CD4-positive, alpha-beta T cell treated with Interleukin-2 at 100 ng/mL for 4 hours (primary cell): ENCODE measurements around the gene ARNT2.
A peak's percentile ranks its signal among the peaks of the same experiment; 100 is the strongest.

ENCODE experiments used
- DNase-seq: peaks from one replicate; pipeline ENCODE4 v3.0.0-alpha.2; 2020; ENCODE audit warnings: low spot score

ARNT2 gene

GRCh38 chr15:80411788-80412288 is 7.7 kb downstream of the ARNT2 start:
- no peak for DNase-seq

DNA sequence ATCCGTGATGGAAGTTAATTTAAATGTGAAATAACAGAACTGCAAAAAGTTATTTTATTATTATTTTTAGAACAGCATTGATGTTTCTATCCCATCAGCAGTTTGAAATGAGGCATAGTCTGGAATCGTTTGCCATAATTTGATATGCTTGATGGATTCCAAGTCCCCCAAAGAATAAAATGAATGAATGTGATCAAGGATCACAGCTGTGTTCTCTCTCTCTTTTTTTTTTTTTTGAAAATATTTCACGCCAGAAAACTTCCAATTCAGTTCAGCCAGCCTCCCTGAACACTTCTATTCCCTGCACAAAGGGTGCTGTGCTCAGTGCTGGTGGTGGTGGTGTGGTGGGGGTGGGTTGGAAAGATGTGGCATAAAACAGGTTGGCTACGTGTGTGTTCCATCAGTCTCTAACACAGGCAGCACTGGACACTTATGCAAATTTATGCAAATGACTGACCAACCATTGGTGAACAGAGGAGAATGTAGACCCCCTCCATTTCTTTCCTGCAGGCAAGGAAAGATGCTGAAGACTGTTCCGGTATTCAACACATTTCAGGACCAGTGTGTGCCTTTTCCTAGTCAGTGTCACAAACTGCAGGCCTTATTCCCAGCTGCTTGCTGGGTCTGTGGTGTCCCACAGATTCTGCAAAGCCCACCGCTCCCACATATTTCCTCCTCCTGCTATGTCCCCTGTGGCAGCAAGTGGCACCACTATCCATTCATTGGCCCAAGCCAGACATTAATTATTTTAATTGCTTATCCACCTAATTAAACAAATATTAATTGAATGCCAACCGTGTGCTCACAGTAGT is 10.6 kb downstream of the ARNT2 start:
- no peak for DNase-seq

GRCh38 chr15:80415358-80415670 is 11.1 kb downstream of the ARNT2 start:
- DNase-seq, result no peak

- DNase-seq, result no peak
Measured at GRCh38 chr15:80416702-80417101, 12.5 kb downstream of the ARNT2 start.

- peak; percentile 5 for DNase-seq
Measured at GRCh38 chr15:80418892-80419537, 14.8 kb downstream of the ARNT2 start.

GRCh38 chr15:80419546-80419945 is 15.4 kb downstream of the ARNT2 start:
- no peak for DNase-seq

DNA sequence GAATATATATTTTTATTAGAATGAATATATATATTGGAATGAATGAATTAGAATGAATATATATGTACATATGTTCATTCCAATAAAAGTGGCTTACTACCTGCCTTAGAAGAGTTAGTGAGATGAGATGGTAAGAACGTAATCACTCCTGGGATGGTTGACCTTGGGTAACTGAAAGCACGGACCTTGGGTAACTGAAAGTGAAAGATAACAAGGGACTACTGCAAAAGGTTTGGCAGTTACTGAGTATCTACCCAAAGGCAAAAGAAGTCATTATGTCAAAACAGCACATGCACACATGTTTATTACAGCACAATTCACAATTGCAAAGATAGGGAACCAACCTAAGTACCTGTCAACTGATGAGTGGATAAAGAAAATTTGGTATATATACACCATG is 16.5 kb downstream of the ARNT2 start:
- no peak for DNase-seq

DNA sequence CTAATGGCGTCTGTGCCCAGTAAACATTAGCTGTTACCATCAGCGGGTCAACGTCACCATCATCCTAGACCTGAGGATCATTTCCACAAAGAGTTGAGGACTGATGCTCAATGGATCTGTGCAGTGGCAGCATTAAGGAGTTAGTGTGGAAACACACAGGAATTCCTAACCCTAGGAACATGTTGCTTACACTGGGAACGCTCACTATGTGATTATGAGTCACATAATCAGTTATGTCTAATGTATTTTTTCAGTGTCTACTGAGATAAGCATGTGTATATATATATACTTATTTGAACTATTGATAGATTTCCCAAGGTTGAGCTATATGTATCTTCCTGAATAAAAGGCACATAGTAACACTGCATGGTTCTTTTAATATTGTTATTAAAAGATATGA is 19.0 kb downstream of the ARNT2 start:
- no peak for DNase-seq

- DNase-seq, result no peak
Measured at GRCh38 chr15:80424381-80424780, 20.2 kb downstream of the ARNT2 start.

DNA sequence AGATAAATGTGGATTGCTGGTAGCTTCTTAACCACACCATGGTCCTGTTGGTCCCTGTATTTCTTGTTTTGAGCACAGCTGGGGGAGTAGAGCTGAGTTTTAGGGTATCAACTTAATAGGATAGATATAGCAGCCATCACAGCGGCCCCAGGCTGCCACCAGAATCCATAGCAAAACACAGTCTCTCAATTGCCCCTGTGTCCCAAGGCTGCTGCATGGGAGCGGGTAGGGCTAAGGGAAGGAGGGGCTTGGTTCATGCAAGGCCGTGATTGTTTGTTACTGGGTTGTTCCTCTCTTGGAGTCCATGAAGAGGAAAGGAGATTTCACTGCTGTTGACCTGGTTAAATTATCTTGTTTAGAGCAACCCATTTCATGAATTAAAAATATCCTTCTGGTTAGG is 22.1 kb downstream of the ARNT2 start:
- DNase-seq, result no peak

DNA sequence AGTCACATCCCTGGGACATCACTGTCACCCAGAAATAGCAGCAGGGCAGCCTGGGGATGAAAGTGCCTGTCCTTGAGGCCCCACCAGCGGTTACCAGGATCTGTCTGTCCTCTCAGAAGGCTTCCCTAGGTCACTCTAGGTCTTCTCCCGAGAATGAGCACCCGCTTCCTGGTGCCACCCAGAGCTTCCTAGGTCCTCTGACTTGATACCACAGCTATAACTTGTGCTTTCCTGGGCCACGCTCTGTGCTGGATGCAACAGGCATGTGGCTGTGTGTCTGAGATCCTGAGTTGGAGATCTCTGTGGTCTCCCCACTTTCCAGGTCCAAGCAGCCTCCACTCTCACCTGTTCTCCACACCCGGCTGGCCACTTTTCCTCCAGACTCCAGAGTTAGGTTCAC is 25.8 kb downstream of the ARNT2 start:
- no peak for DNase-seq

DNA sequence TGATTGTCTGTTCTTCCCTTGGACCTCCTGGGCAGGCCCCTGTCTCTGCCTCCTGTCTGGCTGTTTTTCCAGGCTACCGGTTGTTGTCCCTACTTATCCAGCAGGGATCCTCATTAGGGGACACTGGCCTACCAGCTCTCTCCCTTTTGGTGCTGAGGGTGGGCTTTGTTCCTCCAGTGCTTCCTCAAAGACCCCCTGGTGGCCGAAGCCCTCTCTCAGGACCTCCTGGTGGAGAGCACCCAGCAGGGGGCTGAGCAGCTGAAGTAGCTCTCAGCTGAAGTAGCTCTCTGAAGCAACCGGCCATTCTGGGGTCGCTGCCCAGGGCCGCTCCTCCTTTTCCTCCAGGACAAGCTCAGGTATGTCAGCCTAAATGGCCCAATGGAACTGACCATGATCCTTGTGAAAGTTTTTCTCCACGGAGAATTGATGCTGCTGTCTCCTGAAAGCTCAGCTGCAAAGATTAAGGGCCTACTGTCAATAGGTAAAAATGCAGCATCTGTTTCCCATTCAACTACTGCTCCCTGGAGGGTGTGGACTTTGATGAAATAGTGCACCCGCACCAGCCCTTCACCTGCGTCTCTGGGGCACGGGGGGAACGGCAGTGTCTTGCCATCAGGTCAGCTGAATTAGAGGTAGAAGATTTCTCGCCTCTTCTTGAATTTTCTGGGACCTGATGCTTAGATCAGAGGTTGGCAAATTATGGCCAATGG is 27.6 kb downstream of the ARNT2 start:
- no peak for DNase-seq

DNA sequence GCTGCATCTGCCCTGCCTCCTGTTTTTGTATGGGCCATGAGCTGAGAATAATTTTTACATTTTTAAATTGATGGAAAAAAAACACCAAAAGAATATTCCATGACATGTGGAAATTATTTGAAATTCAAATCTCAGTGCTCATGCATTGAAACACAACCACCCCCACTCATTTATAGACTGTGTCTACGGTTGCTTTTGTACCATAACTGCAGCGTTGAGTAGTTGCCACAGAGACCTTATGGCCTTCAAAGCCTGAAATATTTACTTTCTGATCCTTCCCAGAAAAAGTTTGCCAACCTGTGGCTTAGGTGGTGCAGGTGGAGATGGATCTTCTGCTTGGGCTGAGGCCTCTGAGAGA is 28.1 kb downstream of the ARNT2 start:
- no peak for DNase-seq

DNA sequence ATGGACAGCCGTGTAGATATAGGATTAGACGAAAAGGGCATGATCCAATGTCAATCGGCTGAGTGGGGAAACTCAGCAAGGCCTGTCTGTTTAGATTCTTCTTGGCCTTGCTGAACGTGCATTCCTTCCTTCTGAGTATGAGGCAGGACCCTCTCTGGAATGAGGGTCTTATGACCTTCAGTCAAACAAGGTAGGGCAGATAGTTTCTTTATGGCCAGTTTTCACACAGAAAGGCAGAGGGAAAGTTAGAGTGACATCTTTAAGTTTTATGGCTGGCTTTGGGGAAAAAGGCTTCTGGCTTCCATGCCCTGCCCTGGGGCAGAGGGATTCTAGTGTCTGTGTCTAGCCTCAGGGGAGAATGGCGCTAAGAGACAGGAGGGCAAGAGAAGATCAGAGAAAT is 29.7 kb downstream of the ARNT2 start:
- DNase-seq, result no peak

DNA sequence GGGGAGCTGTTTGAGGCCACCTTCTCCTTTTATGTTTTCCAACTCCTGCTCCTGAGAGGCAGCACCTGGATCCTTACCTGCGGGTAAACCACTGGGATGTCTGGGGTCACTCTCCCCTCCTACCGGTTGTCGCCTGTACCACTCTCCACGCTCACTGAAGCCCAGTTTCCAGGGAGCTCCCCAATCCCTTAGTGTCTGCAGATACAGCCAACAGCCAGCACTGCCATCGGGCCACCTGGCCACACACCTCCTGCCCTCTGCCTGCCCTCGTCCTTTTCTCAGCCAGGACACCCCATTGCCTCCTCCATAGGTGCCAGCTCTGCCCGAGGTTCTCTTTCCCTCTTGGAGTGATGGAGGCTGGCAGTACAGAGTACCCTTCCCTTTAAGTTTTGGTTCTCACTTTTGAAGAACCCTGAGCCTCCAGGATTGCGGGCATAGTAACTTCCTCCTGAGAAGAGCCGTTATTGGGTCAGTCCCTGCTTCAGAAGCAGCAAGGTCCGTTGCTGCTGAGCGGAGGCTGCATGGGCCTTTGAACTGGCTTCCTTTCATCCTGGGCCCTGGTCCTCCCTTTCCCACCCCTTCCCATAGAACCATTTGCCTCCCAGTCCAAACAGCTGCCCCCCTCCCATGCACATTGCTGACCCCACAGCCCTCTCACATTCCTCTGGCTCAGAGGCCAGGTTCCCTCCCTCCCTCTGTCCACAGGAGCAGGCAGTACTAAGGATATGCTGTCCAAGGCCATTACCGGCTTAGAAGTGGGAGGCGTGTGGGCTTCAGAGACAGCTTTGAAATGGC is 30.9 kb downstream of the ARNT2 start:
- no peak for DNase-seq

GRCh38 chr15:80436511-80437307 is 32.5 kb downstream of the ARNT2 start:
- no peak for DNase-seq

DNA sequence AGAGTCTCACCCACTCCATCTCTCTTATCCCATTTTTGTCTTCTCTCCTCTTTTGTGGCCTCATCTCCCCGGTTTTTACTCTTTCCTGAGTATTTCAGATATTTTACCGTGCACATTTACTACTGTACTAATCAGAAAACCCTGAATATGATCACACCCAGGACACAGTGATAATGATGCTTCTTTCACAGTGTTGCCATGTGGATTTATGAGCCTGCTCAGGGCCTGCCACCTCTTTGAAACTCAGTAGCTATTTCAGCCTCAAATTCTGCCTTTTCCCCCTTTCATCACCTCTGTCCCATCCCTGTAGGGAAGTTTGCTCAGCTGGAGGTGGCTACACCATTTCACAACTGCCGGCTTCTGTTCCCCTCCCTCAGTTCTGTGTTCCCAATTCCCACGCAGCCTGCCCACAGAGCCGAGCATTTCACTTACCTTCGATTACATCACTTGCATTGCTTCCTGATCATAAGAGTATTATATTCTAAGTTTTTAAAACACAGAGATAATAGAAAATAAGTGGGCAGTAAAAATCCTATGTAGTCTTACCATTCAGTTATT is 33.2 kb downstream of the ARNT2 start:
- no peak for DNase-seq

DNA sequence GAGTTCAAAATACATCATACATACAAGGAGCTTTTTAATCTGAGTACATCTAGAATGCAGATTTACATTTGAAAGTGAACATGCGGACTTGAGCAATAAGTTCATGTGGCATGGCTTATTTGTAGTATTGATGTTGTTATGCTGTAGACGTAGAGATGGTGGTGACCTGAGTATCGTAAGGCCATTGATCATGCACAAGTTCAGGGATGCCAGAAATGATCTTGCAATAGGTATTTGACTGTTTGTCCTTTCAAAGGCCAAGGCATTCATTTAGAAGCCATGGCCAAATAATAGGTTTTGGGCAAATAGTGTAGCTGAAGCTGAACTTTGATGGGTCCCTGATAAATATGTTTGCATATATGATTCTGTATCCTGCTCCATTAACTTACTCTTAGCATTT is 35.0 kb downstream of the ARNT2 start:
- no peak for DNase-seq

DNA sequence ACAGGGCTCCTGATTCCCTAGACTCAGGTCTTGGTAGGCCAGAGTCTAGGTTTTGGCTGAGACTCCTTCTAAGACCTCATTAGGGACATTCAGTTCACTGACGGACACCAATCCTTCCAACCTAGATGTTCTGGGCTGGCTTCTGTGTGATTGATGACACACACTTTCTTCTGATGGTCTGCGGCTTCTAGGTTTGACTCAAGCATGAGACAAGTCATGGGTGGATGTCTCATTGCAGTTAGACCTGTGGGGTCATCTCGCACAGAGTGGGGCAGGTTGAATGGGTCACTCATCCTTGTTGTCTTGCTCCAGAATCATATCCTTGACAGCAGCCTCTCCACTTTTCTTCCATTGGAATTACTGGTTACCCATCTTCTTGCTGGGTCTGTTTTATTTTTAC is 35.8 kb downstream of the ARNT2 start:
- no peak for DNase-seq

DNA sequence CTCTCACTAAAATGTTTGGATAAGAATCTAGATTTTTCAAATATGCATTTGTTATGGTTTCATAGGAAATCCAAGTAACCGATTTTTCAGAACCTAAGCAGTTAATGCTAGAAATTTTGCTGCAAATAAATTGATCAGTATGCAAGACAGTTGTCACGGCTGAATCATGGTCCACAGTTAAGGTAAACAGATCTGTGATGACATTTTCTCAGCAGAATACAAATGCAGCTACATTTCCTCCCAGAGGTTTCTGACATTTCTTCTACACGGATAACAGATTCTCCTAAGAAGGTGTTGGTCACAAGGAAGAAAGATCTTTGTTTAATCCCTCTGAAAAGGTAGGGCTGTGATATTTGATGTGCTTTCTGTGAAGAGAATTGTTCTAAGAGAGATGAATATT is 36.9 kb downstream of the ARNT2 start:
- no peak for DNase-seq

DNA sequence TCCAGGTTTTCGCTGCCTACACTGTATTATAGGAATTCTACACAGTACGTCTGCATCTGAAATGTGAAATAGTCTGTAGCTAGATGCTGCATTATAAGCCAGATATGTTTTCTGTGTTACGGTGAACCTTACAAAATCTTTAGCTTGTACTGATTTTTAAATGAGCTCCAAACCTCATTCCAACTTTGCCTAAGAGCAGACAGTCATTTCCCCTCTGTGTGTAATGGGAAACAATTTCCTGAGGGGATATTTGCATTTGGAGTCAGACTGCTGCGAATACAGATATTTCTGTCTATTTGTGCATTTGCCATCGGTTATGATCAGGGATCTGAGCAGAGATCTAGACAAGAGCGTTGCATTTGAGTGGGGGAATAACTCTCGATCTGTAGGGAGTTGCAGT is 37.5 kb downstream of the ARNT2 start:
- no peak for DNase-seq
